HEK293 (cell line): ENCODE results near the gene NSMCE4A.

Experiments used
- EGR2 ChIP-seq: fragments of 450-650 bp; formaldehyde crosslinking; IDR thresholded peaks from 2 replicates; pipeline ENCODE4 v1.5.1; 2016; ENCODE audit warnings: low read depth, missing biosample characterization, missing genetic modification characterization
- GFI1B ChIP-seq: fragments of 450-650 bp; formaldehyde crosslinking; IDR thresholded peaks from 2 replicates; pipeline ENCODE4 v1.5.1; 2016; ENCODE audit warnings: missing biosample characterization, missing genetic modification characterization
- KLF1 ChIP-seq: fragments of 450-650 bp; formaldehyde crosslinking; IDR thresholded peaks from 2 replicates; pipeline ENCODE4 v1.5.1; 2016; ENCODE audit warnings: missing biosample characterization, missing genetic modification characterization
- REPIN1 ChIP-seq: fragments of 450-650 bp; formaldehyde crosslinking; IDR thresholded peaks from 2 replicates; pipeline ENCODE4 v1.5.1; 2017; ENCODE audit warnings: missing biosample characterization, missing genetic modification characterization, low read depth
- ZBTB21 ChIP-seq: fragments of 450-650 bp; formaldehyde crosslinking; IDR thresholded peaks from 2 replicates; pipeline ENCODE4 v1.5.1; 2017; ENCODE audit warnings: missing biosample characterization, missing genetic modification characterization
- ZEB2 ChIP-seq: fragments of 450-650 bp; formaldehyde crosslinking; IDR thresholded peaks from 2 replicates; pipeline ENCODE4 v1.5.1; 2016; ENCODE audit warnings: missing biosample characterization, missing genetic modification characterization
- ZIC2 ChIP-seq: fragments of 450-650 bp; formaldehyde crosslinking; IDR thresholded peaks from 2 replicates; pipeline ENCODE4 v1.5.1; 2016; ENCODE audit warnings: missing biosample characterization, missing genetic modification characterization
- ZNF19 ChIP-seq: fragments of 450-650 bp; formaldehyde crosslinking; IDR thresholded peaks from 2 replicates; pipeline ENCODE4; 2016; ENCODE audit warnings: missing biosample characterization, missing genetic modification characterization, low read depth
- ZNF2 ChIP-seq: fragments of 450-650 bp; formaldehyde crosslinking; IDR thresholded peaks from 2 replicates; pipeline ENCODE4 v1.5.1; 2016; ENCODE audit warnings: missing biosample characterization, missing genetic modification characterization
- ZNF202 ChIP-seq: fragments of 450-650 bp; formaldehyde crosslinking; IDR thresholded peaks from 2 replicates; pipeline ENCODE4 v1.5.1; 2016; ENCODE audit warnings: missing biosample characterization, missing genetic modification characterization, borderline replicate concordance
- ZNF211 ChIP-seq: fragments of 450-650 bp; formaldehyde crosslinking; IDR thresholded peaks from 2 replicates; pipeline ENCODE4 v1.5.1; 2016; ENCODE audit warnings: low read depth, missing biosample characterization, missing genetic modification characterization
- ZNF221 ChIP-seq: fragments of 450-650 bp; formaldehyde crosslinking; IDR thresholded peaks from 2 replicates; pipeline ENCODE4 v1.5.1; 2017; ENCODE audit warnings: missing biosample characterization, missing genetic modification characterization, borderline replicate concordance
- ZNF350 ChIP-seq: fragments of 450-650 bp; formaldehyde crosslinking; IDR thresholded peaks from 2 replicates; pipeline ENCODE4 v1.5.0; 2017; ENCODE audit warnings: missing biosample characterization, mild to moderate bottlenecking, missing genetic modification characterization
- ZNF529 ChIP-seq: fragments of 450-650 bp; formaldehyde crosslinking; IDR thresholded peaks from 2 replicates; pipeline ENCODE4 v1.5.1; 2017; ENCODE audit warnings: missing genetic modification characterization, missing biosample characterization; ENCODE audit not compliant: insufficient replicate concordance
- ZNF544 ChIP-seq: fragments of 450-650 bp; formaldehyde crosslinking; IDR thresholded peaks from 2 replicates; pipeline ENCODE4 v1.5.0; 2017; ENCODE audit warnings: missing biosample characterization, missing genetic modification characterization
- ZNF596 ChIP-seq: fragments of 450-650 bp; IDR thresholded peaks from 2 replicates; pipeline ENCODE4 v1.5.0; 2018; ENCODE audit warnings: missing biosample characterization, mild to moderate bottlenecking, missing genetic modification characterization, moderate library complexity
- ZNF658 ChIP-seq: fragments of 450-650 bp; formaldehyde crosslinking; IDR thresholded peaks from 2 replicates; pipeline ENCODE4; 2016; ENCODE audit warnings: missing biosample characterization, missing genetic modification characterization
- ZNF777 ChIP-seq: fragments of 450-650 bp; formaldehyde crosslinking; IDR thresholded peaks from 2 replicates; pipeline ENCODE4 v1.5.1; 2017; ENCODE audit warnings: missing biosample characterization, missing genetic modification characterization, borderline replicate concordance
- ZNF785 ChIP-seq: fragments of 450-650 bp; formaldehyde crosslinking; IDR thresholded peaks from 2 replicates; pipeline ENCODE4 v1.5.1; 2016; ENCODE audit warnings: missing biosample characterization, missing genetic modification characterization
- TF ChIP-seq, protein P1 (sequence below): fragments of 450-650 bp; formaldehyde crosslinking; IDR thresholded peaks from 2 replicates; pipeline ENCODE4 v1.5.1; 2016; ENCODE audit warnings: missing biosample characterization, missing genetic modification characterization
- TF ChIP-seq, protein P2 (sequence below): fragments of 450-650 bp; formaldehyde crosslinking; IDR thresholded peaks from 2 replicates; pipeline ENCODE4 v1.5.1; 2016; ENCODE audit warnings: missing biosample characterization, missing genetic modification characterization
- TF ChIP-seq, protein P3 (sequence below): fragments of 450-650 bp; formaldehyde crosslinking; IDR thresholded peaks from 2 replicates; pipeline ENCODE4 v1.5.1; 2016; ENCODE audit warnings: missing biosample characterization, missing genetic modification characterization
- TF ChIP-seq, protein P4 (sequence below): fragments of 450-650 bp; formaldehyde crosslinking; IDR thresholded peaks from 2 replicates; pipeline ENCODE4 v1.5.1; 2016; ENCODE audit warnings: missing biosample characterization, missing genetic modification characterization, low read depth
- TF ChIP-seq, protein P5 (sequence below): IDR thresholded peaks from 2 replicates; pipeline ENCODE4 v1.6.1; 2011; ENCODE audit warnings: mild to moderate bottlenecking, low read depth, low read length, borderline replicate concordance

Gene NSMCE4A

DNA sequence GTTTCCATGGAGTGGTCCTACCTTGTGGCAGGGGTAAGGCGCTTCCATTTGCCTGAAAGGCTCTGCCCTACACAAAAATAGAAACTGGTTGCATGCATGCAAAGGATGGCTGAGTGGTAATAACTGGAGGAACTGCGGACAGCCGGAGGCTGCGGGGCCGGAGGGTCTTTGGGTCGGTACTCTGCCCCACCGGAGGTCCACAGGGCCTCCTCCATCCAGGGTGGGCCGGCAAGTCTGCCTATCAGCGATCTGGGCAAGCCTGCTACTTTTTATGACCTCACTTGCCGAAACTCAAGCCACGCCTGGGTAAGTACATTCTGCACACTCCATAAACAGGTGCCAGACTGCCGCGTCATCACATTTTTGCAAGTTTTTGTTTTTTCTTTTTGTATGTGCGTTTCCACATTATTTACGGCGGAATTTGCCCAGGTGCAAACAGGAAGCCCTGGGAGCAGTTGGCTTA lies 44.0 kb upstream of the NSMCE4A start (continued):
- TF ChIP-seq, protein P1, sequence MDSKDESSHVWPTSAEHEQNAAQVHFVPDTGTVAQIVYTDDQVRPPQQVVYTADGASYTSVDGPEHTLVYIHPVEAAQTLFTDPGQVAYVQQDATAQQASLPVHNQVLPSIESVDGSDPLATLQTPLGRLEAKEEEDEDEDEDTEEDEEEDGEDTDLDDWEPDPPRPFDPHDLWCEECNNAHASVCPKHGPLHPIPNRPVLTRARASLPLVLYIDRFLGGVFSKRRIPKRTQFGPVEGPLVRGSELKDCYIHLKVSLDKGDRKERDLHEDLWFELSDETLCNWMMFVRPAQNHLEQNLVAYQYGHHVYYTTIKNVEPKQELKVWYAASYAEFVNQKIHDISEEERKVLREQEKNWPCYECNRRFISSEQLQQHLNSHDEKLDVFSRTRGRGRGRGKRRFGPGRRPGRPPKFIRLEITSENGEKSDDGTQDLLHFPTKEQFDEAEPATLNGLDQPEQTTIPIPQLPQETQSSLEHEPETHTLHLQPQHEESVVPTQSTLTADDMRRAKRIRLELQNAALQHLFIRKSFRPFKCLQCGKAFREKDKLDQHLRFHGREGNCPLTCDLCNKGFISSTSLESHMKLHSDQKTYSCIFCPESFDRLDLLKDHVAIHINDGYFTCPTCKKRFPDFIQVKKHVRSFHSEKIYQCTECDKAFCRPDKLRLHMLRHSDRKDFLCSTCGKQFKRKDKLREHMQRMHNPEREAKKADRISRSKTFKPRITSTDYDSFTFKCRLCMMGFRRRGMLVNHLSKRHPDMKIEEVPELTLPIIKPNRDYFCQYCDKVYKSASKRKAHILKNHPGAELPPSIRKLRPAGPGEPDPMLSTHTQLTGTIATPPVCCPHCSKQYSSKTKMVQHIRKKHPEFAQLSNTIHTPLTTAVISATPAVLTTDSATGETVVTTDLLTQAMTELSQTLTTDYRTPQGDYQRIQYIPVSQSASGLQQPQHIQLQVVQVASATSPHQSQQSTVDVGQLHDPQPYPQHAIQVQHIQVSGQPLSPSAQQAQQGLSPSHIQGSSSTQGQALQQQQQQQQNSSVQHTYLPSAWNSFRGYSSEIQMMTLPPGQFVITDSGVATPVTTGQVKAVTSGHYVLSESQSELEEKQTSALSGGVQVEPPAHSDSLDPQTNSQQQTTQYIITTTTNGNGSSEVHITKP (tag by site-specific recombination): peak; percentile 98
- TF ChIP-seq EGR2 (tag by site-specific recombination) (no peak), ZEB2 (peak; percentile 54; the same call in 1 of the 2 replicates), ZNF350 (peak; percentile 99; the same call in 1 of the 2 replicates), ZNF777 (tag by site-specific recombination) (no peak), KLF1 (tag by site-specific recombination) (peak; percentile 56), REPIN1 (no peak), GFI1B (no peak), ZNF544 (no peak), ZNF202 (no peak), ZNF2 (tag by site-specific recombination) (no peak), ZNF785 (tag by site-specific recombination) (no peak), ZNF221 (no peak), ZNF658 (no peak), ZNF596 (tag by site-specific recombination) (no peak), ZNF19 (tag by site-specific recombination) (no peak), ZNF211 (tag by site-specific recombination) (no peak), ZIC2 (tag by site-specific recombination) (no peak), ZBTB21 (tag by site-specific recombination) (peak; percentile 54; the same call in 1 of the 2 replicates), ZNF529 (tag by site-specific recombination) (no peak)
- TF ChIP-seq, protein P2, sequence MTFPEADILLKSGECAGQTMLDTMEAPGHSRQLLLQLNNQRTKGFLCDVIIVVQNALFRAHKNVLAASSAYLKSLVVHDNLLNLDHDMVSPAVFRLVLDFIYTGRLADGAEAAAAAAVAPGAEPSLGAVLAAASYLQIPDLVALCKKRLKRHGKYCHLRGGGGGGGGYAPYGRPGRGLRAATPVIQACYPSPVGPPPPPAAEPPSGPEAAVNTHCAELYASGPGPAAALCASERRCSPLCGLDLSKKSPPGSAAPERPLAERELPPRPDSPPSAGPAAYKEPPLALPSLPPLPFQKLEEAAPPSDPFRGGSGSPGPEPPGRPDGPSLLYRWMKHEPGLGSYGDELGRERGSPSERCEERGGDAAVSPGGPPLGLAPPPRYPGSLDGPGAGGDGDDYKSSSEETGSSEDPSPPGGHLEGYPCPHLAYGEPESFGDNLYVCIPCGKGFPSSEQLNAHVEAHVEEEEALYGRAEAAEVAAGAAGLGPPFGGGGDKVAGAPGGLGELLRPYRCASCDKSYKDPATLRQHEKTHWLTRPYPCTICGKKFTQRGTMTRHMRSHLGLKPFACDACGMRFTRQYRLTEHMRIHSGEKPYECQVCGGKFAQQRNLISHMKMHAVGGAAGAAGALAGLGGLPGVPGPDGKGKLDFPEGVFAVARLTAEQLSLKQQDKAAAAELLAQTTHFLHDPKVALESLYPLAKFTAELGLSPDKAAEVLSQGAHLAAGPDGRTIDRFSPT: no peak
- TF ChIP-seq, protein P3, sequence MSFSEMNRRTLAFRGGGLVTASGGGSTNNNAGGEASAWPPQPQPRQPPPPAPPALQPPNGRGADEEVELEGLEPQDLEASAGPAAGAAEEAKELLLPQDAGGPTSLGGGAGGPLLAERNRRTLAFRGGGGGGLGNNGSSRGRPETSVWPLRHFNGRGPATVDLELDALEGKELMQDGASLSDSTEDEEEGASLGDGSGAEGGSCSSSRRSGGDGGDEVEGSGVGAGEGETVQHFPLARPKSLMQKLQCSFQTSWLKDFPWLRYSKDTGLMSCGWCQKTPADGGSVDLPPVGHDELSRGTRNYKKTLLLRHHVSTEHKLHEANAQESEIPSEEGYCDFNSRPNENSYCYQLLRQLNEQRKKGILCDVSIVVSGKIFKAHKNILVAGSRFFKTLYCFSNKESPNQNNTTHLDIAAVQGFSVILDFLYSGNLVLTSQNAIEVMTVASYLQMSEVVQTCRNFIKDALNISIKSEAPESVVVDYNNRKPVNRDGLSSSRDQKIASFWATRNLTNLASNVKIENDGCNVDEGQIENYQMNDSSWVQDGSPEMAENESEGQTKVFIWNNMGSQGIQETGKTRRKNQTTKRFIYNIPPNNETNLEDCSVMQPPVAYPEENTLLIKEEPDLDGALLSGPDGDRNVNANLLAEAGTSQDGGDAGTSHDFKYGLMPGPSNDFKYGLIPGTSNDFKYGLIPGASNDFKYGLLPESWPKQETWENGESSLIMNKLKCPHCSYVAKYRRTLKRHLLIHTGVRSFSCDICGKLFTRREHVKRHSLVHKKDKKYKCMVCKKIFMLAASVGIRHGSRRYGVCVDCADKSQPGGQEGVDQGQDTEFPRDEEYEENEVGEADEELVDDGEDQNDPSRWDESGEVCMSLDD: no peak
- TF ChIP-seq, protein P4, sequence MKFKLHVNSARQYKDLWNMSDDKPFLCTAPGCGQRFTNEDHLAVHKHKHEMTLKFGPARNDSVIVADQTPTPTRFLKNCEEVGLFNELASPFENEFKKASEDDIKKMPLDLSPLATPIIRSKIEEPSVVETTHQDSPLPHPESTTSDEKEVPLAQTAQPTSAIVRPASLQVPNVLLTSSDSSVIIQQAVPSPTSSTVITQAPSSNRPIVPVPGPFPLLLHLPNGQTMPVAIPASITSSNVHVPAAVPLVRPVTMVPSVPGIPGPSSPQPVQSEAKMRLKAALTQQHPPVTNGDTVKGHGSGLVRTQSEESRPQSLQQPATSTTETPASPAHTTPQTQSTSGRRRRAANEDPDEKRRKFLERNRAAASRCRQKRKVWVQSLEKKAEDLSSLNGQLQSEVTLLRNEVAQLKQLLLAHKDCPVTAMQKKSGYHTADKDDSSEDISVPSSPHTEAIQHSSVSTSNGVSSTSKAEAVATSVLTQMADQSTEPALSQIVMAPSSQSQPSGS: peak; percentile 82
- TF ChIP-seq, protein P5, sequence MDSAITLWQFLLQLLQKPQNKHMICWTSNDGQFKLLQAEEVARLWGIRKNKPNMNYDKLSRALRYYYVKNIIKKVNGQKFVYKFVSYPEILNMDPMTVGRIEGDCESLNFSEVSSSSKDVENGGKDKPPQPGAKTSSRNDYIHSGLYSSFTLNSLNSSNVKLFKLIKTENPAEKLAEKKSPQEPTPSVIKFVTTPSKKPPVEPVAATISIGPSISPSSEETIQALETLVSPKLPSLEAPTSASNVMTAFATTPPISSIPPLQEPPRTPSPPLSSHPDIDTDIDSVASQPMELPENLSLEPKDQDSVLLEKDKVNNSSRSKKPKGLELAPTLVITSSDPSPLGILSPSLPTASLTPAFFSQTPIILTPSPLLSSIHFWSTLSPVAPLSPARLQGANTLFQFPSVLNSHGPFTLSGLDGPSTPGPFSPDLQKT: no peak
